ENCODE data around the gene LRRC55.

GRCh38 chr11:57235761-57236703 is 54.3 kb downstream of the LRRC55 start:
- TF ChIP-seq CTCF (conservative IDR thresholded peaks at IDR 0.05 in 1 of 2, IDR thresholded peaks at IDR 0.05 in 1 of 2; ENCODE audit: extremely low read depth in 1 of 2, insufficient read depth in 1 of 2, low read depth in 1 of 2, low read length in 2 of 2) (no peak), EZH2 (IDR thresholded peaks at IDR 0.05; ENCODE audit: borderline replicate concordance, low read length) (no peak)

Data from mammary epithelial cell (primary cell).